ENCODE measurements around the gene ARL6IP4.

Gene ARL6IP4

DNA sequence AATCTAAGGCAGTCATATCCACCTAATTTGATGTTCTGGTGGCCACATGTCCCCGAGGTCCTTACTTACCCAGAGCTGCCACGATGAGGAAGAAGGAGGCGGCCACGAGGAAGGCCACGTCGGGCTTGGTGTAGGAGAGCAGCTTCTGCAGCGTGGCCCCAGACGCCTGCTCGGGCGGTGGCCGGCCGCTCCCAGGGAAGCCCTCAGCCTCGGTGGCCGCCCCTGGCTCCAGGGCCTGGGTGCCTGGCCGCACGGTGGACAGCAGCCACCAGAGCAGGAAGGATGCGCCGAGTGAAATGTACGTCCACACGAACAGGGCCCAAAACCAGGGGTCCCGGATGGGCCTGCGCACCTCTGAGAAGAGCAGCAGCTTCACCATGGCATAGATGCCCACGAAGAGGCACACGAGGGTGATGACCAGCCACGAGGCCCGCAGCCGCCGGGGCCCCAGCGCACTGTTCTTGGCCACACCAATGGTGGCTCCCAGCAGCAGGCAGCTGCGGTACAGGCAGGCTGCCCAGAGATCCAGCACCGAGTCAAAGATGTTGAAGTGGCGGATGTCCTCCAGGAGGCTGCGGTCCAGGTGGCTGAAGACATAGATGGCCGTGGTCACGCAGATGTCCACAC, 20.8 kb upstream of the ARL6IP4 start:
- Histone ChIP-seq H3K4me3 (ENCODE audit: low read length) (no peak overlapping the region), H3K36me3 (ENCODE audit: control insufficient read depth, insufficient read depth, low read length) (no peaks in the 10 kb centered on the region), H3K9me3 (ENCODE audit: control insufficient read depth, insufficient read depth, low read length) (no peaks in the 10 kb centered on the region), H3K4me1 (ENCODE audit: control insufficient read depth, insufficient read depth, low read length) (peaks cover 3% of the 10 kb centered on the region; the same call in 1 of the 2 replicates), H3K27me3 (ENCODE audit: control insufficient read depth, insufficient read depth, low read length) (no peaks in the 10 kb centered on the region), H3K27ac (ENCODE audit: low read length) (no peak overlapping the region)
- no peak for DNase-seq (ENCODE audit: low read depth, low spot score)
- no CpG with 5 or more reads among the region's 35 CpGs for WGBS (ENCODE audit: insufficient coverage, insufficient read length)

DNA sequence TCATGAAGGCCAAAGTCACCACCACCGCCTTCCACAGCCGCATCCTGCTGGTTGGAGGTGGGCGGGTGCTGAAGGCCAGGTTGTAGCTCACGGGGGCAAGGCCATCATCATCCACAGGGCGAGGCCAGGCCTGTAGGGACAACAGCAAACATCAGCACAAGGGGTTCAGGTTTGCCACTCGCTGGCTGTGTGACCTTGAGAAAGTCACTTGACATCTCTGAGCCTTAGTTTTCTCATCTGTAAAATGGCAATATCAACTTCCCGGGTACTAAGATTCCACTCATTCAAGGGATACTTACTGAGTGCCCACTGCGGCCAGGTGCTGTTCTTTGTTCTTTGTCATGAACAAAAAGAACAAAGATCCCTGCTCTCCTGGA, 20.3 kb upstream of the ARL6IP4 start:
- Histone ChIP-seq H3K27ac (ENCODE audit: low read length) (no peak overlapping the region), H3K9me3 (ENCODE audit: control insufficient read depth, insufficient read depth, low read length) (no peaks in the 10 kb centered on the region), H3K4me3 (ENCODE audit: low read length) (no peak overlapping the region), H3K27me3 (ENCODE audit: control insufficient read depth, insufficient read depth, low read length) (no peaks in the 10 kb centered on the region), H3K4me1 (ENCODE audit: control insufficient read depth, insufficient read depth, low read length) (peaks cover 3% of the 10 kb centered on the region; the same call in 1 of the 2 replicates), H3K36me3 (ENCODE audit: control insufficient read depth, insufficient read depth, low read length) (no peaks in the 10 kb centered on the region)
- DNase-seq (ENCODE audit: low read depth, low spot score): no peak
- no CpG with 5 or more reads among the region's 8 CpGs for WGBS (ENCODE audit: insufficient coverage, insufficient read length)

DNA sequence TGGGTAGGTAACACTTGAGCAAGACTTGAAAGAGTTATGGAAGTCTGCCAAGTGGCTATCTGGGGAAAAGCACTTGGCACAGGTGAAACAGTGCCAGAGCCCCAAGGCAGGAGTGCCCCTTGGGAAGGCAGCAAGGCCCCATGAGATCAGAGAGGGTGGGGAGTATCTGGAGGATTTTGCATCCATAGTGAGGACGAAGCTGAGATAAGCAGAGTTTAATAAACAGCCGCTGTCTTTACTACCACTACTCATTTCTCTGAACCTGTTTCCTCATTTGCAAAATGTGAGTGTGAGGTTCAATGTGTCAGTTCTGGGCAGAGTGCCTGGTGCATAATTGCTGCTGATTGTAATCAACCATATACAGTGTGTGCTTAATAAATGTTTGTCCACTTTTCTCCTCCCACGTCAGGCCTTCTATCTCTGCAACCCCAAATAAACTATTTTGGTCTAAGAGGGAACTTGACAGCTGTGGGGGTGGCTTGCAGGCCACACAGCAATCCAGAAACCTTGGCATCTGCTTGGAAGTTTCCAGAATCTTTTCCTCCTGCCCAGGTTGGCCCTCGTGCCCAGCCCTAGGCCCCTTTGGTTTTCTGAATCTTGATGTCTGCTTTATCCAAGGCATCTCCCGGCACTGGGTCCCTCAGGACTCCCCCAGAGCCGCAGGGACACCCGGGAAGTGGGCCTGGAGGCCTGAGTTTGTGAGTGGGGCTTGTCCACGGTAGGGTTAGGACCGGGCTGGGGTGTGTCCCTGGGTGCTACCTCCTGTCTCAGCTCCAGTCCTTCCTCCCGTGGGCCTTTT, 18.8 kb upstream of the ARL6IP4 start:
- WGBS (ENCODE audit: insufficient coverage, insufficient read length): no CpG with 5 or more reads among the region's 10 CpGs
- Histone ChIP-seq H3K9me3 (ENCODE audit: control insufficient read depth, insufficient read depth, low read length) (no peaks in the 10 kb centered on the region), H3K36me3 (ENCODE audit: control insufficient read depth, insufficient read depth, low read length) (no peaks in the 10 kb centered on the region), H3K27ac (ENCODE audit: low read length) (no peak overlapping the region), H3K4me1 (ENCODE audit: control insufficient read depth, insufficient read depth, low read length) (peaks cover 5% of the 10 kb centered on the region; the same call in 1 of the 2 replicates), H3K27me3 (ENCODE audit: control insufficient read depth, insufficient read depth, low read length) (no peaks in the 10 kb centered on the region), H3K4me3 (ENCODE audit: low read length) (no peak overlapping the region)
- DNase-seq (ENCODE audit: low read depth, low spot score): no peak

DNA sequence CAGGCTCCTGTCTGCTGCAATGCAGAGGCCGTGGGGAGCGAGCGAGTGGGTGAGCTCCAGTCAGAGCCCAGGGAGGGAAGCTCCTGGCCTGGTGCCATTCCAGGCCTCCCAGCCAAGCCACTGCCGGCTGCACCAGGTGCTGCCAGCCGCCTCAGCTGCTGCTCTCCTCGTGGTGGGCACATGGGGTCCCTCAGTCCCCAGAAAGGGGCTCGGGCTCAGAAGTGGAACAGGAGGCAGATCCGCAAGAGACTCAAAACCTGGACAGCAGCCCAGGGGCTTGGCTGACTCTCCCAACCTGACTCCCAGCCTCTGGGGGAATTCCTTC, 16.6 kb upstream of the ARL6IP4 start:
- Histone ChIP-seq H3K4me1 (ENCODE audit: control insufficient read depth, insufficient read depth, low read length) (peaks cover 5% of the 10 kb centered on the region; the same call in 1 of the 2 replicates), H3K27me3 (ENCODE audit: control insufficient read depth, insufficient read depth, low read length) (no peaks in the 10 kb centered on the region), H3K4me3 (ENCODE audit: low read length) (no peak overlapping the region), H3K36me3 (ENCODE audit: control insufficient read depth, insufficient read depth, low read length) (no peaks in the 10 kb centered on the region), H3K27ac (ENCODE audit: low read length) (no peak overlapping the region), H3K9me3 (ENCODE audit: control insufficient read depth, insufficient read depth, low read length) (no peaks in the 10 kb centered on the region)
- DNase-seq (ENCODE audit: low read depth, low spot score): no peak
- no CpG with 5 or more reads among the region's 8 CpGs for WGBS (ENCODE audit: insufficient coverage, insufficient read length)

DNA sequence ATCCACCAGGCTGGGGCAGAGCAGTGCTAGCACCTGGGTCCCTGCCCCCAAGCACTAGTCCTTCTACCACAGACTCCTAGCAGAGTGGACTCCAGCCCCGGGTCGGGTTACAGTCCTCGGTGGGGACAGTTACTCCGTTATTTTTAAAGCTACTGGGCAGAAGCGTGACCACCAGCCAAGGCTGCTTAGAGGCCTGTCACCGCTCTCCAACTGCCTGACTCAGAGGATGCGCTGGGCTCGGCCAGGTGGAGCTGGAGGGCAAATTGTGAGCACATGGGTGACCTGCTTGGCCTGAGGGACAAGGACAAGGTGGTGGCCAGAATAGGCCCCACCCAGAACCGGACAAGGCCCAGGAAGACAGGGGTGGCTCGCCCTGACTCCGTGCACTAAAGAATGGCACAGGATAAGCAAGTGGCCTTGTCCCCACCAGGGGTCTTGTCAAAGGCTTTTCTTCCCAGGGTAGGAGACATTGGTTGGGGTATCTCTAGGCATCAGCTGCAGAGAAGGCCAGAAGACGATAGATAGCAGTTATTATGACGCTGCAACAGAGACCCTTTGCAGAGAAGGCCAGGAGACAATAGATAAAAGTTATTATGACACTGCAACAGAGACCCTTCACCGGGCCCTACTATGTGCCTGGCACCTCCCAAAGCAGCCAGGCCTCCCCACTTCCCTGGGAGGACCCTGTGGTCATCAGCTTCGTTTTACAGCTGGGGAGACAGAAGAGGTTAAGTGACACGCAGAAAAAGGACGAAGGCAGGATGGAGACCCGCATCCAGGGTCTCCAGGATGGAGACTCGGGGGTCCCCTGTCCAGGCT, 15.8 kb upstream of the ARL6IP4 start:
- no peak overlapping the region for H3K27ac ChIP-seq (ENCODE audit: low read length)

DNA sequence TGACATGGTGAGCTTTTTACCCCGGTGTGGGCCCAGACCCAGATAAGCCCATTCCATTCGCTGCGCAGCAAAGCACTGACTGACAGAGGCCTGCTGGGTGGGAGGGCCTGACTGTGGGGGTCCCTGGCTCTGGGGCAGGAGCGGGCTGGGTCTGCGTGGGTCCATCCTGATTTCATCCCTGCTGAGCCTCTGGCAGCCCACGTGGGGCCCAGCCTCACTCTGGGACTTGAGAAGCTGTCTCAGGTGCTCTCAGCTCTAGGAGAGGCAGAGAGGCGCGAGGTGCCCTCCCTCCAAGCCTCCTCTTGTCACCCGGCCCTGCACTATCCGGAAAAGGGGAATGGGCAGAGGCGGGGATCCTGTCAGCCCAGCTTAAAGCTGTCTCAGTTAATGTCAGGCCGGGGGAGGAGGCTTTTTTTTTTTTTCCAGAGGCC, 15.1 kb upstream of the ARL6IP4 start:
- H3K27me3 ChIP-seq (ENCODE audit: control insufficient read depth, insufficient read depth, low read length): no peaks in the 10 kb centered on the region
- H3K27ac ChIP-seq (ENCODE audit: low read length): no peak overlapping the region
- H3K36me3 ChIP-seq (ENCODE audit: control insufficient read depth, insufficient read depth, low read length): no peaks in the 10 kb centered on the region
- WGBS (ENCODE audit: insufficient coverage, insufficient read length): no CpG with 5 or more reads among the region's 12 CpGs
- no peaks in the 10 kb centered on the region for H3K9me3 ChIP-seq (ENCODE audit: control insufficient read depth, insufficient read depth, low read length)
- H3K4me3 ChIP-seq (ENCODE audit: low read length): no peak overlapping the region
- H3K4me1 ChIP-seq (ENCODE audit: control insufficient read depth, insufficient read depth, low read length): peaks cover 5% of the 10 kb centered on the region; the same call in 1 of the 2 replicates
- no peak for DNase-seq (ENCODE audit: low read depth, low spot score)

More for the DNA sequence above, 15.8 kb upstream of the ARL6IP4 start:
- no peak for DNase-seq (ENCODE audit: low read depth, low spot score)
- no peaks in the 10 kb centered on the region for H3K27me3 ChIP-seq (ENCODE audit: control insufficient read depth, insufficient read depth, low read length)
- no peaks in the 10 kb centered on the region for H3K9me3 ChIP-seq (ENCODE audit: control insufficient read depth, insufficient read depth, low read length)
- no CpG with 5 or more reads among the region's 19 CpGs for WGBS (ENCODE audit: insufficient coverage, insufficient read length)
- peaks cover 5% of the 10 kb centered on the region; the same call in 1 of the 2 replicates for H3K4me1 ChIP-seq (ENCODE audit: control insufficient read depth, insufficient read depth, low read length)
- H3K4me3 ChIP-seq (ENCODE audit: low read length): no peak overlapping the region
- no peaks in the 10 kb centered on the region for H3K36me3 ChIP-seq (ENCODE audit: control insufficient read depth, insufficient read depth, low read length)

DNA sequence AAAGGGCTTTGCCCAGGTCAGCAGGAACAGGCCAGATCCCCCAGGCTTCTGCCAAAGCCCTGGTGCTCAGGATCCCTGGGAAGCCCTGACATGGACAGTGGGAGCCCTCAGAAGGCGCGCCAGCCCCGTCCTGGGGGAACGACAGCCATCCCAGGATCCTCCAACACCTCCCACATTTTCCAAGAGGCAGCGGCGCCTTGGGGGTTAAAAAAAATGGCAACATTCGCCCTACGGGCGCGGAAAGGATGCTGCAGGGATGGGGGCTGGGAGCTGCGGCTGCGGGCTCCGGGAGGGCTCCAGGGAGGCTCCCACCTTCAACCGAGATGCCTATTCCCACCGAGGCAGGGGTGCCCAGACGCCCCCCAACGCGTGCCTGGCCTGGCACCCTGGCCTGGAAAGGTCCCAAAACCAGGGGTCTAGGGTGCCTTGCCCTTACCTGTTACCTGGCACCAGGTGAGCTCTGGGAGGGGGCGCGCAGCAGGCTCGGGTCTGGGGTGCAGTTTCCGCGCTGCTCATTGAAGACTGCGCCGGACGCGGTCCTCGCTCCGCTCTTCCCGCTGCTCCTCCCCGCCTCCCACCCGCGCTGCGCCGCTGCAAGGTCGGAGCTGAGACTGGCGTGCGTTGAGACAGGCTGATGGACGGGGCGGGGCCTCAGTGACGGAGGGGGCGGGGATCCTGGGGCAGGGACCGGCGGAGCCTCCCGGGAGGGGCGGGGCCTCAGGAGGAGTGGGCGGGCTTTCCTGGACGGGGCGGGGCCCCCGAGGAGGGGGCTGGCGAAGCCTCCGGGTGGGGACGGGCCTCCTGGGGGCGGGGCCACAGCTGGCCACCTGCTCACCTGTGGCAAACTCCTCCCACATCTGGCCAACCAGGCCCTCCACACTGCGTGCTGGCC, 14.4 kb upstream of the ARL6IP4 start, which contains the start of gene ABCB9:
Gene ABCB9, minus strand, starts transcription at position 613 of the 892 bp plus-strand sequence. CDS start 6,228 bp downstream, outside the sequence.
- Histone ChIP-seq H3K4me3 (ENCODE audit: low read length) (peak within 1 kb of the TSS; percentile 75), H3K4me1 (ENCODE audit: control insufficient read depth, insufficient read depth, low read length) (peaks cover 5% of the 10 kb centered on the region; the same call in 1 of the 2 replicates), H3K9me3 (ENCODE audit: control insufficient read depth, insufficient read depth, low read length) (no peaks in the 10 kb centered on the region), H3K27me3 (ENCODE audit: control insufficient read depth, insufficient read depth, low read length) (no peaks in the 10 kb centered on the region), H3K27ac (ENCODE audit: low read length) (no peak within 1 kb of the TSS), H3K36me3 (ENCODE audit: control insufficient read depth, insufficient read depth, low read length) (no peaks in the 10 kb centered on the region)
- WGBS (ENCODE audit: insufficient coverage, insufficient read length): no CpG with 5 or more reads among the region's 55 CpGs
- DNase-seq (ENCODE audit: low read depth, low spot score): peak; percentile 85

DNA sequence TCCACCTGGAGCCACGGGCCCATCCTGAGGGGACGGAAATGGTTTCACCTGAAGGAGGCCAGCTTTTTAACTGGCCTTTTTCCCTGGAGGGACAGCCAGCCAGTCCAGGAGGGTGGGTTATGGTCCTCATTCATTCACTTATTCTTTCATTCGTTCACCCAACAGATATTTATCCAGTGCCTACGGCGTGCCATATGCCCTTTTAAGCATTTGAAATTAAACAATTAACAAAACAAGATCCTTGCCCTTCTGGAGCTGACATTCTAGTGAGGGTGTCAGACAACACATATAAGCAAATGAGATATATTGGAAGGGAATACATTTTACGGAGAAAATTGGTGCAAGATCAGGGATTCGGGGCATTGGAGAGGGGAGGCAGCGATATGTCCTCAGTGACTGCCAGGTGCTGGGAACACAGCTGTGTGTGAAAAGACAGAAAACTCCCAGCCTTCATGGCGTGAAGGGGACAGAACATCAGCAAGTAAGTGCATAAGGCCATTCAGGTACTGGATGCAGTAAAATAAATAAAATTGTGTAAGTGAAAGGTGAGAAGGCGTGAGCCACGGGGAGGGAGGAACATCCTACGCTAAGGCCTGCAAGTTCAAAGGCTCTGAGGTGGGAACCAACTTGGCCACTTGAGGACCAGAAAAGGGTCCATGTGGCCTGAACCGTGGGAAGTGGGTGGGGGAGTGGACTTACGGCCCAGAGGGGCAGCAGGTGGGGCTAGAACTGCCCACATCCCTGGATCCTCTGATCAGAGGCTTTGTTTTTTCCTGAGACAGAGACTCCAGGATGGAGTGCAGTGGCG, 13.5 kb upstream of the ARL6IP4 start:
- no CpG with 5 or more reads among the region's 15 CpGs for WGBS (ENCODE audit: insufficient coverage, insufficient read length)
- no peaks in the 10 kb centered on the region for H3K27me3 ChIP-seq (ENCODE audit: control insufficient read depth, insufficient read depth, low read length)
- H3K4me1 ChIP-seq (ENCODE audit: control insufficient read depth, insufficient read depth, low read length): peaks cover 5% of the 10 kb centered on the region; the same call in 1 of the 2 replicates
- H3K9me3 ChIP-seq (ENCODE audit: control insufficient read depth, insufficient read depth, low read length): no peaks in the 10 kb centered on the region
- H3K4me3 ChIP-seq (ENCODE audit: low read length): no peak overlapping the region
- H3K27ac ChIP-seq (ENCODE audit: low read length): no peak overlapping the region
- H3K36me3 ChIP-seq (ENCODE audit: control insufficient read depth, insufficient read depth, low read length): no peaks in the 10 kb centered on the region
- DNase-seq (ENCODE audit: low read depth, low spot score): no peak

DNA sequence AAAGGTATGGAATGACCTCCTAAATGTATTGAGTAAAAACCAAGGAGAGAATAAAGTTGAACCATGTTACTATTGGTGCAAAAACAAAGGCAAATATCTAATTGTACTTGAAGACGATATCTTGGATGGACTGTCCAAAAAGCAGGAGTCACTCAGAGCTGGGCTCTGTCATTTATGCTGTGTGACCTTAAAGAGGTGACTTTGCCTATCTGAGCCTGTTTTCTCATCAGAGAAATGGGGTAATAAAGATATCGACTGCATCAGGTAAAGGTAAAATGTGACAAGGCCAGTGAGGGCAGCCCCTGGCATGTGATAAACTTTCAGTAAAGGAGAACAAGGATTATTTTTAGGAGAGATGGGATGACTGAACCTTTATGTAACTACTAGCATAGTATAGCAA, 12.4 kb upstream of the ARL6IP4 start:
- no peak for DNase-seq (ENCODE audit: low read depth, low spot score)
- Histone ChIP-seq H3K4me1 (ENCODE audit: control insufficient read depth, insufficient read depth, low read length) (peaks cover 5% of the 10 kb centered on the region; the same call in 1 of the 2 replicates), H3K36me3 (ENCODE audit: control insufficient read depth, insufficient read depth, low read length) (no peaks in the 10 kb centered on the region), H3K27ac (ENCODE audit: low read length) (no peak overlapping the region), H3K27me3 (ENCODE audit: control insufficient read depth, insufficient read depth, low read length) (no peaks in the 10 kb centered on the region), H3K4me3 (ENCODE audit: low read length) (no peak overlapping the region), H3K9me3 (ENCODE audit: control insufficient read depth, insufficient read depth, low read length) (no peaks in the 10 kb centered on the region)
- WGBS (ENCODE audit: insufficient coverage, insufficient read length): no CpG with 5 or more reads among the region's 2 CpGs
